Inflammatory macrophage treated with lipopolysaccharide for 4 hours (primary cell): ENCODE measurements around the gene CRISP3.
"Not testable (repeated sequence)": the region's sequence is repeated elsewhere in the genome, so short reads cannot be mapped to it uniquely, and the experiment has no call there.

Experiments used
- DNase-seq: peaks from one replicate; pipeline ENCODE4 v3.0.0-alpha.2; 2020

CRISP3 gene

GRCh38 chr6:49744259-49744658 lies at the start of gene CRISP3:
CRISP3 (minus strand) TSS chr6:49744388; CDS start chr6:49744367, 21 bp downstream.
- no peak for DNase-seq

GRCh38 chr6:49790341-49790740 lies 46.2 kb upstream of the CRISP3 start:
- no peak for DNase-seq

- no peak for DNase-seq
Observed at GRCh38 chr6:49787176-49787575, 43.0 kb upstream of the CRISP3 start, which contains the start of gene PGK2. PGK2 (minus strand) TSS chr6:49787285; CDS start chr6:49787187, 98 bp downstream.

GRCh38 chr6:49784272-49784671 lies 40.1 kb upstream of the CRISP3 start:
- no peak for DNase-seq

GRCh38 chr6:49782725-49783124 lies 38.5 kb upstream of the CRISP3 start:
- no peak for DNase-seq

GRCh38 chr6:49782293-49782692 lies 38.1 kb upstream of the CRISP3 start:
- DNase-seq, result no peak

GRCh38 chr6:49776444-49776843 lies 32.3 kb upstream of the CRISP3 start:
- no peak for DNase-seq

GRCh38 chr6:49775043-49775442 lies 30.9 kb upstream of the CRISP3 start:
- DNase-seq, result no peak

- DNase-seq, result no peak
Observed at GRCh38 chr6:49772285-49772684, 28.1 kb upstream of the CRISP3 start.

- no peak for DNase-seq
Observed at GRCh38 chr6:49766762-49767161, 22.6 kb upstream of the CRISP3 start.

GRCh38 chr6:49764571-49765236 lies 20.5 kb upstream of the CRISP3 start:
- DNase-seq, result no peak

GRCh38 chr6:49743429-49743828 lies 759 bp downstream of the CRISP3 start:
- DNase-seq, result no peak

- DNase-seq, result no peak
Observed at GRCh38 chr6:49739423-49739822, 4.8 kb downstream of the CRISP3 start.

- no peak for DNase-seq
Observed at GRCh38 chr6:49736017-49736508, 8.1 kb downstream of the CRISP3 start.

GRCh38 chr6:49733680-49734079 lies 10.5 kb downstream of the CRISP3 start:
- no peak for DNase-seq

- DNase-seq, result no peak
Observed at GRCh38 chr6:49732781-49733180, 11.4 kb downstream of the CRISP3 start.

GRCh38 chr6:49730251-49730650 lies 13.9 kb downstream of the CRISP3 start:
- no peak for DNase-seq

GRCh38 chr6:49723917-49724316 lies 20.3 kb downstream of the CRISP3 start:
- not testable (repeated sequence) for DNase-seq

- DNase-seq, result no peak
Observed at GRCh38 chr6:49721297-49721696, 22.9 kb downstream of the CRISP3 start.

- DNase-seq, result no peak
Observed at GRCh38 chr6:49720372-49720771, 23.8 kb downstream of the CRISP3 start.

- DNase-seq, result no peak
Observed at GRCh38 chr6:49713346-49713745, 30.8 kb downstream of the CRISP3 start, which contains the start of gene CRISP2. CRISP2 (minus strand) TSS chr6:49713543; CDS start chr6:49709196, 4,347 bp downstream.

GRCh38 chr6:49698478-49698877 lies 45.7 kb downstream of the CRISP3 start:
- DNase-seq, result no peak

- DNase-seq, result no peak
Observed at GRCh38 chr6:49693512-49693911, 50.7 kb downstream of the CRISP3 start.

GRCh38 chr6:49692534-49692933 lies 51.7 kb downstream of the CRISP3 start:
- DNase-seq, result no peak
